ENCODE measurements around the gene TRIM31.
"Not testable (repeated sequence)": the region's sequence is repeated elsewhere in the genome, so short reads cannot be mapped to it uniquely, and the experiment has no call there.

TRIM31 gene

GRCh38 chr6:30118691-30119090 lies 5.8 kb upstream of the TRIM31 start:
- in situ Hi-C loops (cut with MboI; ENCODE audit: low sequenced_read_pairs) = not testable (repeated sequence)

GRCh38 chr6:30116724-30117123 lies 3.8 kb upstream of the TRIM31 start:
- in situ Hi-C loops (cut with MboI; ENCODE audit: low sequenced_read_pairs) = no loop called here

GRCh38 chr6:30113841-30114240 lies 951 bp upstream of the TRIM31 start:
- in situ Hi-C loops (cut with MboI; ENCODE audit: low sequenced_read_pairs) = no loop called here

GRCh38 chr6:30112402-30112994 lies 392 bp downstream of the TRIM31 start:
- in situ Hi-C loops (cut with MboI; ENCODE audit: low sequenced_read_pairs) = no loop called here

- in situ Hi-C loops (cut with MboI; ENCODE audit: low sequenced_read_pairs) = no loop called here
These were observed 1.5 kb downstream of the TRIM31 start for GRCh38 chr6:30111266-30111856.

- in situ Hi-C loops (cut with MboI; ENCODE audit: low sequenced_read_pairs) = no loop called here
These were observed 8.2 kb downstream of the TRIM31 start for GRCh38 chr6:30104661-30105060.

- in situ Hi-C loops (cut with MboI; ENCODE audit: low sequenced_read_pairs) = no loop called here
These were observed 9.1 kb downstream of the TRIM31 start for GRCh38 chr6:30103872-30104179.

GRCh38 chr6:30102970-30103871 lies 9.7 kb downstream of the TRIM31 start:
- in situ Hi-C loops (cut with MboI; ENCODE audit: low sequenced_read_pairs) = no loop called here

GRCh38 chr6:30102414-30102969 lies 10.4 kb downstream of the TRIM31 start:
- in situ Hi-C loops (cut with MboI; ENCODE audit: low sequenced_read_pairs) = no loop called here

GRCh38 chr6:30101444-30102413 lies 11.2 kb downstream of the TRIM31 start:
- in situ Hi-C loops (cut with MboI; ENCODE audit: low sequenced_read_pairs) = no loop called here

GRCh38 chr6:30100585-30101443 lies 12.1 kb downstream of the TRIM31 start:
- in situ Hi-C loops (cut with MboI; ENCODE audit: low sequenced_read_pairs) = no loop called here

GRCh38 chr6:30100154-30100553 lies 12.7 kb downstream of the TRIM31 start:
- in situ Hi-C loops (cut with MboI; ENCODE audit: low sequenced_read_pairs) = no loop called here

GRCh38 chr6:30097902-30098768 lies 14.8 kb downstream of the TRIM31 start:
- in situ Hi-C loops (cut with MboI; ENCODE audit: low sequenced_read_pairs) = no loop called here

- in situ Hi-C loops (cut with MboI; ENCODE audit: low sequenced_read_pairs) = no loop called here
These were observed 16.1 kb downstream of the TRIM31 start for GRCh38 chr6:30096829-30097228.

GRCh38 chr6:30093951-30094661 lies 18.8 kb downstream of the TRIM31 start:
- in situ Hi-C loops (cut with MboI; ENCODE audit: low sequenced_read_pairs) = no loop called here

- in situ Hi-C loops (cut with MboI; ENCODE audit: low sequenced_read_pairs) = no loop called here
These were observed 19.9 kb downstream of the TRIM31 start for GRCh38 chr6:30092852-30093543.

GRCh38 chr6:30091577-30092381 lies 21.1 kb downstream of the TRIM31 start:
- in situ Hi-C loops (cut with MboI; ENCODE audit: low sequenced_read_pairs) = no loop called here
